ENCODE measurements around the gene TRAF7. TPM values are rescaled to one million over a fixed set of nuclear protein-coding genes. Genes with fewer than 3 reads are reported as not detected.
"Not testable (repeated sequence)": the region's sequence is repeated elsewhere in the genome, so short reads cannot be mapped to it uniquely, and the experiment has no call there.

TRAF7 gene
- total and polyA plus RNA-seq, 2 of the 8 experiments (the other 6 are each of a cell fraction or from before 2014, with no cell fraction given), result 96.8 to 148 TPM

DNA sequence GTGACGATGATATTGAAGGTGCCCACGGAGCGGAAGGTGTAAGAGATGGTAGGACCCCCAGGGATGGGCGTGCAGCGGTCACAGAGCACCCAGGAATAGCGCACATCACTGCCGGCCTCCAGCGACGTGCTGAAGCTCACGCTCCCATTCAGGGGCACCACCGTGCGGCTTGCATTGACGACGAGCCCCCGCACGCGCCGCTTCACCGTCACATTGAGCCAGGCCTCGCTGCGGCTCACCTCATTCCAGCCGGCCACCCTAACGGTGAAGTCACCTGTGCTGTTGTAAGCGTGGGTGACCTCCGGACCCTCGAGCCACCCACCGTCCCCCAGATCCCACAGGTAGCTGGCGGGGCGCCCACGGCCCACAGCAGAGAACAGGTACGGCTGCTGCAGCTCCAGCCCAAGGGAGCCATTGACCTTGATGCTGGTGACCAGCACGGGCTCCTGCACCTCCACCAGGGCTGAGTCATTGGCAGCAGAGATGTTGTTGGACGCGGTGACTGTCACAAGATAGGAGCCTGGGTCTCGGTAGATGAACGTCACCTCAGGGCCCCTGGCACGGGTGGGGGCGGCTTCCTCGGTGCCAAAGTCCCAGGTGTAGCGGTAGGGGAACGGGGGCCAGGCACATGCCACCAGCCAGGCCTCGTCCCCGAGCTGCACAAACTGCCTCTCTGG lies 45.1 kb upstream of the TRAF7 start:
- CTCF ChIA-PET (ENCODE audit: partially characterized antibody); DNase-seq (ENCODE audit: low read depth in 1 of 2, low spot score in 2 of 2); H2BK12ac ChIP-seq (ENCODE audit: low read depth, low read length); POLR2A ChIA-PET (ENCODE audit: partially characterized antibody); H3K18ac ChIP-seq (ENCODE audit: extremely low read depth, low read length); H2BK15ac ChIP-seq (ENCODE audit: low read length); H4K5ac ChIP-seq (ENCODE audit: insufficient read length, low read depth, low read length); H3K56ac ChIP-seq (replicated peaks; ENCODE audit: insufficient read length, low read depth, low read length); H3K4me3 ChIP-seq (ENCODE audit: extremely low read depth in 1 of 4, insufficient read depth in 2 of 4, low read depth in 3 of 4, low read length in 4 of 4); H2BK20ac ChIP-seq (ENCODE audit: low read length); H3K4me1 ChIP-seq (replicated peaks in 1 of 4; ENCODE audit: control insufficient read depth in 3 of 4, insufficient read depth in 4 of 4, low read length in 3 of 4); H3K23me2 ChIP-seq (ENCODE audit: low read depth, low read length); H3K4ac ChIP-seq (replicated peaks; ENCODE audit: insufficient read length, low read depth, low read length); H3K9me3 ChIP-seq (ENCODE audit: insufficient read depth in 2 of 2, low read depth in 1 of 2, low read length in 1 of 2); H2BK120ac ChIP-seq (replicated peaks; ENCODE audit: low read depth, low read length); H3K27me3 ChIP-seq (replicated peaks in 1 of 4; ENCODE audit: control insufficient read depth in 3 of 4, extremely low read depth in 1 of 4, insufficient read depth in 3 of 4, low read length in 3 of 4); H2BK5ac ChIP-seq (ENCODE audit: low read depth, low read length); H4K20me1 ChIP-seq (replicated peaks in 1 of 2; ENCODE audit: control insufficient read depth in 1 of 2, insufficient read depth in 2 of 2, low read length in 2 of 2); H2AFZ ChIP-seq (ENCODE audit: low read length); H3K79me2 ChIP-seq (ENCODE audit: control insufficient read depth in 1 of 2, insufficient read depth in 2 of 2, low read length in 2 of 2); H3K79me1 ChIP-seq (ENCODE audit: low read depth, low read length); H3K9ac ChIP-seq (replicated peaks in 1 of 4; ENCODE audit: extremely low read depth in 1 of 4, low read depth in 3 of 4, low read length in 3 of 4); H4K91ac ChIP-seq (replicated peaks; ENCODE audit: insufficient read length, low read length); FAIRE-seq; H3K23ac ChIP-seq (ENCODE audit: insufficient read length); H3K4me2 ChIP-seq (ENCODE audit: insufficient read depth in 1 of 2, low read depth in 2 of 2, low read length in 2 of 2); H2AK5ac ChIP-seq (ENCODE audit: low read depth, low read length); H4K8ac ChIP-seq (ENCODE audit: extremely low read depth, insufficient read depth, low read length); H3K27ac ChIP-seq (ENCODE audit: low read depth, low read length); H3K14ac ChIP-seq (ENCODE audit: insufficient read length): not testable (repeated sequence)
- WGBS, 2 experiments (ENCODE audit: extremely low coverage in 1 of 2, insufficient coverage in 1 of 2, insufficient read length in 1 of 2, insufficient replicate concordance in 2 of 2, low coverage in 1 of 2, low lambda C conversion rate in 2 of 2, missing lambda C conversion rate in 1 of 2), result 94% methylated on average over 35 of the region's 43 CpGs; no CpG with 5 or more reads in 1 of the 2 experiments
- H3K36me3 ChIP-seq (ENCODE audit: control insufficient read depth in 2 of 4, insufficient read depth in 4 of 4, low read length in 3 of 4), result peaks cover 0 to 40% (median 0%) of the 10 kb centered on the region in 4 experiments; a peak in 2 of 8 replicates

DNA sequence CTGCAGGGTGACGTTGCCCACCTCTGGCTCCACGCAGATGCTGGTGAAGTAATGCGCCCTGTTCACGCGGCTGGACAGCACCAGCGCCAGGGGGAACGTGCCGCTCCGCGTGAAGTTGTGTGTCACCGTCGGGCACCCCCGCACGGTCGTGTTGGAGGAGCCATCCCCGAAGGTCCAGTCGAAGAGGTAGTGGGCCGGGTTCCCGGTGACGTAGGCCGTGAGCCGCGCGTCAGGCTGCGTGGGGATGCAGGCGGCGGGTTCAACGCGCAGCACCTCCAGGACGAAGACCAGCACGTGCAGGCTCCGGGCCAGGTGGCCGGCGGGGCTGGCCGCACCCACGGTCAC lies 44.6 kb upstream of the TRAF7 start:
- H4K91ac ChIP-seq (replicated peaks; ENCODE audit: insufficient read length, low read length); POLR2A ChIA-PET (ENCODE audit: partially characterized antibody); H2BK20ac ChIP-seq (ENCODE audit: low read length); H3K4ac ChIP-seq (replicated peaks; ENCODE audit: insufficient read length, low read depth, low read length); H3K9me3 ChIP-seq (ENCODE audit: insufficient read depth in 2 of 2, low read depth in 1 of 2, low read length in 1 of 2); H3K4me1 ChIP-seq (replicated peaks in 1 of 4; ENCODE audit: control insufficient read depth in 3 of 4, insufficient read depth in 4 of 4, low read length in 3 of 4); H3K79me1 ChIP-seq (ENCODE audit: low read depth, low read length); H3K14ac ChIP-seq (ENCODE audit: insufficient read length); H3K56ac ChIP-seq (replicated peaks; ENCODE audit: insufficient read length, low read depth, low read length); H3K4me3 ChIP-seq (ENCODE audit: extremely low read depth in 1 of 4, insufficient read depth in 2 of 4, low read depth in 3 of 4, low read length in 4 of 4); H4K20me1 ChIP-seq (replicated peaks in 1 of 2; ENCODE audit: control insufficient read depth in 1 of 2, insufficient read depth in 2 of 2, low read length in 2 of 2); H4K8ac ChIP-seq (ENCODE audit: extremely low read depth, insufficient read depth, low read length); H4K5ac ChIP-seq (ENCODE audit: insufficient read length, low read depth, low read length); H3K27ac ChIP-seq (ENCODE audit: low read depth, low read length); DNase-seq (ENCODE audit: low read depth in 1 of 2, low spot score in 2 of 2); H3K4me2 ChIP-seq (ENCODE audit: insufficient read depth in 1 of 2, low read depth in 2 of 2, low read length in 2 of 2); H3K23me2 ChIP-seq (ENCODE audit: low read depth, low read length); H3K79me2 ChIP-seq (ENCODE audit: control insufficient read depth in 1 of 2, insufficient read depth in 2 of 2, low read length in 2 of 2); H3K9ac ChIP-seq (replicated peaks in 1 of 4; ENCODE audit: extremely low read depth in 1 of 4, low read depth in 3 of 4, low read length in 3 of 4); H2BK15ac ChIP-seq (ENCODE audit: low read length); H2BK5ac ChIP-seq (ENCODE audit: low read depth, low read length); H2BK12ac ChIP-seq (ENCODE audit: low read depth, low read length); H2AFZ ChIP-seq (ENCODE audit: low read length); H3K18ac ChIP-seq (ENCODE audit: extremely low read depth, low read length); H2AK5ac ChIP-seq (ENCODE audit: low read depth, low read length); FAIRE-seq; H3K23ac ChIP-seq (ENCODE audit: insufficient read length); CTCF ChIA-PET (ENCODE audit: partially characterized antibody); H2BK120ac ChIP-seq (replicated peaks; ENCODE audit: low read depth, low read length); H3K27me3 ChIP-seq (replicated peaks in 1 of 4; ENCODE audit: control insufficient read depth in 3 of 4, extremely low read depth in 1 of 4, insufficient read depth in 3 of 4, low read length in 3 of 4): not testable (repeated sequence)
- H3K36me3 ChIP-seq (ENCODE audit: control insufficient read depth in 2 of 4, insufficient read depth in 4 of 4, low read length in 3 of 4), result peaks cover 0 to 40% (median 0%) of the 10 kb centered on the region in 4 experiments; a peak in 2 of 8 replicates
- 89% methylated on average over 13 of the region's 36 CpGs; no CpG with 5 or more reads in 1 of the 2 experiments for WGBS, 2 experiments (ENCODE audit: extremely low coverage in 1 of 2, insufficient coverage in 1 of 2, insufficient read length in 1 of 2, insufficient replicate concordance in 2 of 2, low coverage in 1 of 2, low lambda C conversion rate in 2 of 2, missing lambda C conversion rate in 1 of 2)
